Type B pancreatic cell (in vitro differentiated cells): ENCODE data around the gene TMEM128. TPM values are rescaled to one million over a fixed set of nuclear protein-coding genes. Genes with fewer than 3 reads are reported as not detected.
"Not testable (repeated sequence)": the region's sequence is repeated elsewhere in the genome, so short reads cannot be mapped to it uniquely, and the experiment has no call there.

Source experiments
- DNase-seq: peaks from one replicate; pipeline ENCODE4 v3.0.0; 2021; ENCODE audit warnings: mixed read lengths; ENCODE audit not compliant: unreplicated experiment; ENCODE audit errors: extremely low spot score
- H3K27ac Mint-ChIP-seq: 2 replicates; pipeline ENCODE4 v1.8.0; 2021; ENCODE audit warnings: mild to moderate bottlenecking, mixed read lengths
- H3K27me3 Mint-ChIP-seq: 2 replicates; pipeline ENCODE4 v1.8.0; 2021; ENCODE audit warnings: mixed read lengths
- H3K36me3 Mint-ChIP-seq: 2 replicates; pipeline ENCODE4 v1.8.0; 2021; ENCODE audit warnings: mixed read lengths
- H3K4me1 Mint-ChIP-seq: one replicate; pipeline ENCODE4 v1.8.0; 2021; ENCODE audit warnings: mixed read lengths; ENCODE audit not compliant: unreplicated experiment
- H3K4me3 Mint-ChIP-seq: 2 replicates; pipeline ENCODE4 v1.8.0; 2021; ENCODE audit warnings: mild to moderate bottlenecking, mixed read lengths
- H3K9me3 Mint-ChIP-seq: 2 replicates; pipeline ENCODE4 v1.8.0; 2021; ENCODE audit warnings: mixed read lengths
- total RNA-seq: library from RNA; stranded (reverse); gene quantifications from 2 replicates; pipeline ENCODE4 v1.2.1, GENCODE V29; 2021; ENCODE audit warnings: low replicate concordance
- TF ChIP-seq, protein P1 (sequence below): fragments of 200-600 bp; sonication (generic); conservative IDR thresholded peaks from 2 replicates; pipeline ENCODE4 v1.5.0; 2021; ENCODE audit warnings: antibody characterized with exemption, mild to moderate bottlenecking

Gene TMEM128
- total RNA-seq, 1 donor from 2014 or later: 21.8 TPM

DNA sequence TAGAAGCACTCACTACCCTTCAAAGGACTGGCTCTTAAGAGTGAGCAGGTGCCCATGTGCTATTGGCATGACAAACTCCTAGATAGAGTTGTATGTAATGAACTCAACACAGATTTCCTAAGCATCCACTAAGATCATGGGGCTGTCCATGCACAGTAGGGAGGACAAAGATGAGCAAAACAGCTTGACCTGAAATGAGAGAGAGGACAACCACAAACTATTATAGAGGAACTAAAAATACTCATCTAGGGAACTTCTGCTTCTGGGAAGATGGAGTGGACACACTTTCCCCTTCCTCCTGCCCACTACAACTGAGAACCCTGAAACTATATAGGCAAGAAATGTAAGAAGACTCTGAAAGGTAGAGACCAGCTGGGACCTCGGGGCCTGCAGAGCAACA is 20.8 kb upstream of the TMEM128 start:
- no peak for DNase-seq
- no peak overlapping the region for H3K27ac Mint-ChIP-seq
- H3K36me3 Mint-ChIP-seq: peaks cover 4% of the 10 kb centered on the region
- H3K9me3 Mint-ChIP-seq: no peaks in the 10 kb centered on the region
- TF ChIP-seq, protein P1, sequence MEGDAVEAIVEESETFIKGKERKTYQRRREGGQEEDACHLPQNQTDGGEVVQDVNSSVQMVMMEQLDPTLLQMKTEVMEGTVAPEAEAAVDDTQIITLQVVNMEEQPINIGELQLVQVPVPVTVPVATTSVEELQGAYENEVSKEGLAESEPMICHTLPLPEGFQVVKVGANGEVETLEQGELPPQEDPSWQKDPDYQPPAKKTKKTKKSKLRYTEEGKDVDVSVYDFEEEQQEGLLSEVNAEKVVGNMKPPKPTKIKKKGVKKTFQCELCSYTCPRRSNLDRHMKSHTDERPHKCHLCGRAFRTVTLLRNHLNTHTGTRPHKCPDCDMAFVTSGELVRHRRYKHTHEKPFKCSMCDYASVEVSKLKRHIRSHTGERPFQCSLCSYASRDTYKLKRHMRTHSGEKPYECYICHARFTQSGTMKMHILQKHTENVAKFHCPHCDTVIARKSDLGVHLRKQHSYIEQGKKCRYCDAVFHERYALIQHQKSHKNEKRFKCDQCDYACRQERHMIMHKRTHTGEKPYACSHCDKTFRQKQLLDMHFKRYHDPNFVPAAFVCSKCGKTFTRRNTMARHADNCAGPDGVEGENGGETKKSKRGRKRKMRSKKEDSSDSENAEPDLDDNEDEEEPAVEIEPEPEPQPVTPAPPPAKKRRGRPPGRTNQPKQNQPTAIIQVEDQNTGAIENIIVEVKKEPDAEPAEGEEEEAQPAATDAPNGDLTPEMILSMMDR: no peak
- H3K4me1 Mint-ChIP-seq: no peaks in the 10 kb centered on the region
- no peaks in the 10 kb centered on the region for H3K27me3 Mint-ChIP-seq
- no peak overlapping the region for H3K4me3 Mint-ChIP-seq

DNA sequence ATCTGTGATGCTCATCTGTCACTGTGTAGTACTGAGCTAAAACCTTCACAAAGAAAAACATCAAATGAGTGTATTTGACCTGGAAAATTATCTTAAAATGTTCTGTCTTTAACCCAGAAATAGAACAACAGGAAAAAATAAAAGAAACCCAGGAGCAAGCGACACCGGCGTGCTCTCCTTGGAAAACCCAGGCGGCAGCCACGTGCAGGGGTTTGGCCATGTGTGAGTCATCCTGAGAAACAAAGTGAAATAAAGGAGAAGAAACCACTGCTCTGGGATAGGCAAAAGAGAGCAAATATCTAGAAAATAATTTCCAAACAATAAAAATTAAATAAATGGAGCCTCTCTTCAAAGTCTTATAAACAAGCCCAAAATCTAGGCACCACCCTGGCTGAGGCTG is 20.0 kb upstream of the TMEM128 start:
- Mint-ChIP-seq H3K4me3 (no peak overlapping the region), H3K4me1 (no peaks in the 10 kb centered on the region), H3K27me3 (no peaks in the 10 kb centered on the region), H3K27ac (no peak overlapping the region), H3K36me3 (peaks cover 4% of the 10 kb centered on the region), H3K9me3 (no peaks in the 10 kb centered on the region)
- DNase-seq: no peak
- TF ChIP-seq, protein P1: no peak

DNA sequence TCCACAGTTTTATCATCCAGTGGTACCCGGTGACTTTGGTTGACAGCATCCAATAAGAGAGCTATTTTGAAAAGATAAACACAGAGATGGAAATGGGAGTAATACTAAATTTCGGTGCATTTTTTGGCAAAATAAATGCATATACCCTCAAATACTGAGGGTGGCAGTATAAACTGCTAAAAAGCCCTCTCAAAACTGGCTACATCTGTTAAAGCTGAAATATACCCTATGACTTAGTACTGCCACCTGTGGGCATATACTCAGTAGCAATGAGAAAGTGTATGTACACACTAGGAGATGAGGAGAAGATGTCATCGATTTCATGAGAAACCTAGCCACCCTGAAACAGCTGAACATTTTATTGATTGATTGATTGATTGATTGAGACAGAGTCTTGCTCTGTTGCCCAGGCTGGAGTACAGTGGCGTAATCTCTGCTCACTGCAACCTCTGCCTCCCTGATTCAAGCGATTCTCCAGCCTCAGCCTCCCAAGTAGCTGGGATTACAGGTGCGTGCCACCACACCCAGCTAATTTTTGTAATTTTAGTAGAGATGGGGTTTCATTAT is 12.2 kb upstream of the TMEM128 start:
- TF ChIP-seq, protein P1: peak; percentile 61
- no peak overlapping the region for H3K27ac Mint-ChIP-seq
- no peak for DNase-seq

DNA sequence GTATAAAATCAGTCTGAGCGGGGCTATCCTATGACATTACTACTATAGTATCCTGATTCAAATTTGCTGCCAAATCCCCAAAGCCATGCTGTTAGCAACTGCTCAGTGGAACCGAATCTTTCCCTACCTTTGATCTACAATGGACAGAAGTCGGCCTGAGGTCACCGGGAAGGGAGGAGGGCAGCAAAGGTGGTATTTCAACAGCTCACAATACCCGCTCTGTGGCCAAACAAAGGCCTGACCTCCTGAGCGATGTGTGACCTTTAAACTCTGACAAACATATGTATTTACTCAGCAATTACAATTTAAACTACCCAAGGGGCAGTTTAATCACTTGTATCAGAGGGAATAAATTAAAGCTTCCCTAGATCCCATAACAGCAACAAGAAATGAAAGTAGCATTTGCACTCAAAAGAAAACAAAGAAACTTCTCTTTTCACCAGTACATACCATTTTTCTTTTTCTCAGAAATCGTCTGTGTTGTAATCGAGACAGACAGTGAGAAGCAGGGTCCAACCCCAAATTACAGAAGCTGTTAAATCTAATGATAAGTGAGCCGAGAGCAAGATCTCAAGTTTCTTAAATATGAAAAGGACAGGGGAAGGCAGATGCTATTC is 11.6 kb upstream of the TMEM128 start:
- Mint-ChIP-seq H3K4me3 (peak overlapping the region; percentile 54), H3K27me3 (peaks cover 11% of the 10 kb centered on the region), H3K9me3 (no peaks in the 10 kb centered on the region), H3K36me3 (no peaks in the 10 kb centered on the region), H3K27ac (peak overlapping the region; percentile 33), H3K4me1 (peaks cover 14% of the 10 kb centered on the region)
- DNase-seq: no peak
- TF ChIP-seq, protein P1: no peak

More for the DNA sequence above, 12.2 kb upstream of the TMEM128 start:
- H3K4me3 Mint-ChIP-seq: no peak overlapping the region
- peaks cover 7% of the 10 kb centered on the region for H3K27me3 Mint-ChIP-seq
- peaks cover 14% of the 10 kb centered on the region for H3K4me1 Mint-ChIP-seq
- no peaks in the 10 kb centered on the region for H3K9me3 Mint-ChIP-seq
- no peaks in the 10 kb centered on the region for H3K36me3 Mint-ChIP-seq

DNA sequence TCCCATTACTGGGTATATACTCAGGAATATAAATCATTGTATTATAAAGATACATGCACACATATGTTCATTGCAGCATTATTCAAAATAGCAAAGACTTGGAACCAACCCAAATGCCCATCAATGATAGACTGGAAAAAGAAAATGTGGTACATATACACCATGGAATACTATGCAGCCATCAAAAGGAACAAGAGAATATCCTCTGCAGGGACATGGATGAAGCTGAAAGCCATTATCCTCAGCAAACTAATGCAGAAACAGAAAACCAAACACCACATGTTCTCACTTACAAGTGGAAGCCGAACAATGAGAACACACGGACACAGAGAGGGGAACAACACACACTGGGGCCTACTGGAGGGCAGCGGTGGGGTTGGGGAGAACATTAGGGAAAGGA is 9.7 kb upstream of the TMEM128 start:
- H3K4me1 Mint-ChIP-seq: peaks cover 14% of the 10 kb centered on the region
- not testable (repeated sequence) for H3K36me3 Mint-ChIP-seq, H3K4me3 Mint-ChIP-seq, H3K27ac Mint-ChIP-seq, H3K9me3 Mint-ChIP-seq, DNase-seq
- H3K27me3 Mint-ChIP-seq: peaks cover 15% of the 10 kb centered on the region

DNA sequence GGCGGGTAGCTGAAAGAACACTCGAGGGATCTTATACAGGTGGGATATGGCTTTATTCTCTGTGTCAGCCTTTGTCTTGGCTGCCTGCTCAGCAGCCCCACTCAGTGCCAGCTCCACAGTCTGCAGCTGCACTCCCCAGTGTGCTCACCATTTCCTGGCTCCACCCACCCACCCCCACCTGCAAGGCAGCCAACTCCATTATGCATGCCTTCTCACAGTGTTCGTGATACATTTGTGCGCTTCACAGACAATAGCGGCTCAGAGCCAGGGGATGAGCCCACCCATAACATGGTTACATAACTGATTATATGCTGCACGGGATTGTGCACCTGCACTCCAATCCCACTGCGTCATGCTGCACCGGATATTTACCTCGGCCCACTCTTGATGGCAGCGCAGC is 8.8 kb upstream of the TMEM128 start:
- no peak overlapping the region for H3K4me3 Mint-ChIP-seq
- no peaks in the 10 kb centered on the region for H3K9me3 Mint-ChIP-seq
- TF ChIP-seq, protein P1: no peak
- no peak for DNase-seq
- H3K36me3 Mint-ChIP-seq: no peaks in the 10 kb centered on the region
- peaks cover 14% of the 10 kb centered on the region for H3K4me1 Mint-ChIP-seq
- peaks cover 15% of the 10 kb centered on the region for H3K27me3 Mint-ChIP-seq
- no peak overlapping the region for H3K27ac Mint-ChIP-seq
